HEK293T (cell line): ENCODE measurements around the gene NHEJ1.

ENCODE experiments used
- CTCF ChIA-PET: fragments of 350-600 bp; formaldehyde crosslinking; extraction: SDS; loops from one replicate; lab custom pipeline; 2021; ENCODE audit warnings: antibody characterized with exemption, inconsistent platforms; lab: Yijun Ruan, JAX
- POLR2A ChIA-PET: fragments of 350-600 bp; formaldehyde crosslinking; extraction: SDS; loops from one replicate; lab custom pipeline; 2020; ENCODE audit warnings: antibody characterized with exemption, inconsistent platforms; lab: Yijun Ruan, JAX
- DNase-seq: peaks from one replicate; pipeline ENCODE4 v3.0.0; 2012; ENCODE audit warnings: mixed read lengths; ENCODE audit errors: extremely low spot score
- ARNT ChIP-seq: fragments of 450-650 bp; IDR thresholded peaks from 2 replicates; pipeline ENCODE4 v1.6.1; 2017; ENCODE audit warnings: mild to moderate bottlenecking
- BHLHE40 ChIP-seq: fragments of 450-650 bp; IDR thresholded peaks from 2 replicates; pipeline ENCODE4 v1.6.1; 2016; ENCODE audit warnings: mild to moderate bottlenecking, moderate library complexity, borderline replicate concordance
- CTBP1 ChIP-seq: fragments of 450-650 bp; IDR thresholded peaks from 2 replicates; pipeline ENCODE4 v1.6.1; 2016; ENCODE audit warnings: borderline replicate concordance
- ELF4 ChIP-seq: fragments of 450-650 bp; IDR thresholded peaks from 2 replicates; pipeline ENCODE4 v1.6.1; 2017; ENCODE audit warnings: antibody characterized with exemption
- FOXA1 ChIP-seq: fragments of 450-650 bp; IDR thresholded peaks from 2 replicates; pipeline ENCODE4 v1.6.1; 2016; ENCODE audit warnings: mild to moderate bottlenecking
- FOXK2 ChIP-seq: fragments of 450-650 bp; IDR thresholded peaks from 2 replicates; pipeline ENCODE4 v1.6.1; 2016; ENCODE audit warnings: mild to moderate bottlenecking
- FOXM1 ChIP-seq: fragments of 450-650 bp; IDR thresholded peaks from 2 replicates; pipeline ENCODE4 v1.6.1; 2017; ENCODE audit warnings: mild to moderate bottlenecking, borderline replicate concordance
- HDGF ChIP-seq: fragments of 450-650 bp; IDR thresholded peaks from 2 replicates; pipeline ENCODE4 v1.6.1; 2017; ENCODE audit warnings: antibody characterized with exemption, borderline replicate concordance
- L3MBTL2 ChIP-seq: fragments of 450-650 bp; conservative IDR thresholded peaks from 2 replicates; pipeline ENCODE4 v1.6.1; 2016; ENCODE audit warnings: mild to moderate bottlenecking
- LEF1 ChIP-seq: fragments of 450-650 bp; IDR thresholded peaks from 2 replicates; pipeline ENCODE4 v1.6.1; 2017; ENCODE audit warnings: mild to moderate bottlenecking, borderline replicate concordance
- NFRKB ChIP-seq: fragments of 450-650 bp; IDR thresholded peaks from 2 replicates; pipeline ENCODE4 v1.6.1; 2016; ENCODE audit warnings: mild to moderate bottlenecking, moderate library complexity
- PKNOX1 ChIP-seq: fragments of 450-650 bp; IDR thresholded peaks from 2 replicates; pipeline ENCODE4 v1.6.1; 2016
- SP1 ChIP-seq: fragments of 450-650 bp; IDR thresholded peaks from 2 replicates; pipeline ENCODE4 v1.6.1; 2017
- SUZ12 ChIP-seq: fragments of 450-650 bp; IDR thresholded peaks from 2 replicates; pipeline ENCODE4 v1.6.1; 2016; ENCODE audit warnings: mild to moderate bottlenecking
- TARDBP ChIP-seq: fragments of 450-650 bp; IDR thresholded peaks from 2 replicates; pipeline ENCODE4 v1.6.1; 2016
- ZNF384 ChIP-seq: fragments of 450-650 bp; IDR thresholded peaks from 2 replicates; pipeline ENCODE4 v1.6.1; 2016

NHEJ1 gene

GRCh38 chr2:219159771-219160185 is 837 bp downstream of the NHEJ1 start:
- no peak for DNase-seq
- TF ChIP-seq BHLHE40 = no peak
- TF ChIP-seq ELF4 = no peak
- TF ChIP-seq L3MBTL2 = no peak
- TF ChIP-seq ARNT = no peak
- TF ChIP-seq LEF1 = no peak
- TF ChIP-seq NFRKB = no peak
- TF ChIP-seq TARDBP = no peak
- no peak for TF ChIP-seq FOXM1
- no peak for TF ChIP-seq FOXK2
- no peak for TF ChIP-seq CTBP1
- TF ChIP-seq SP1 = no peak
- no peak for TF ChIP-seq ZNF384
- TF ChIP-seq PKNOX1 = no peak
- no peak for TF ChIP-seq SUZ12
- ChIA-PET CTCF (interaction anchor here (0.6 to 6.1 kb wide), 10 partner anchors 10 to 348 kb away, joined by 3 to 40 read pairs (median 3); no protein-coding TSS in a partner anchor), POLR2A (interaction anchor here (1.3 kb wide), 1 partner anchor 135 kb away, joined by 3 read pairs; no protein-coding TSS in a partner anchor)

- ChIA-PET CTCF (interaction anchor here (0.6 to 6.1 kb wide), 4 partner anchors 13 to 141 kb away, joined by 3 to 40 read pairs (median 4); no protein-coding TSS in a partner anchor), POLR2A (interaction anchor here (1.3 kb wide), 1 partner anchor 137 kb away, joined by 3 read pairs; no protein-coding TSS in a partner anchor)
- DNase-seq = no peak
- TF ChIP-seq L3MBTL2 (no peak), TARDBP (no peak), PKNOX1 (no peak), NFRKB (no peak)
Observed at GRCh38 chr2:219158586-219158985, 2.0 kb downstream of the NHEJ1 start.

- CTCF ChIA-PET = interaction anchor here (0.9 to 6.1 kb wide), 2 partner anchors 18 to 127 kb away, joined by 3 to 40 read pairs; no protein-coding TSS in a partner anchor
- POLR2A ChIA-PET = no interaction called here
- TF ChIP-seq TARDBP (no peak), FOXM1 (no peak), BHLHE40 (no peak), FOXK2 (no peak), ELF4 (no peak), FOXA1 (no peak), PKNOX1 (no peak), LEF1 (no peak), ARNT (no peak), HDGF (no peak), SUZ12 (no peak), CTBP1 (no peak), SP1 (no peak), NFRKB (no peak)
- DNase-seq = no peak
Observed at GRCh38 chr2:219158025-219158424, 2.6 kb downstream of the NHEJ1 start.

GRCh38 chr2:219157396-219157795 is 3.2 kb downstream of the NHEJ1 start:
- no peak for DNase-seq
- ChIA-PET POLR2A (no interaction called here), CTCF (interaction anchor here (0.9 to 6.1 kb wide), 2 partner anchors 18 to 127 kb away, joined by 3 to 40 read pairs; no protein-coding TSS in a partner anchor)
- TF ChIP-seq FOXM1 = no peak
- TF ChIP-seq BHLHE40 = no peak
- TF ChIP-seq ELF4 = no peak
- TF ChIP-seq TARDBP = no peak
- no peak for TF ChIP-seq SUZ12
- TF ChIP-seq SP1 = no peak
- no peak for TF ChIP-seq HDGF
- TF ChIP-seq CTBP1 = no peak
- no peak for TF ChIP-seq ARNT
- no peak for TF ChIP-seq FOXK2
- TF ChIP-seq LEF1 = no peak
- TF ChIP-seq PKNOX1 = no peak
- no peak for TF ChIP-seq NFRKB
- no peak for TF ChIP-seq L3MBTL2
- TF ChIP-seq FOXA1 = no peak
- TF ChIP-seq ZNF384 = no peak

- CTCF ChIA-PET = interaction anchor here (0.6 to 6.1 kb wide), 21 partner anchors 10 to 303 kb away, joined by 3 to 40 read pairs (median 4); no protein-coding TSS in a partner anchor
- POLR2A ChIA-PET = interaction anchor here (0.7 kb wide), 1 partner anchor 24 kb away, joined by 3 read pairs; no protein-coding TSS in a partner anchor
- no peak for TF ChIP-seq FOXM1
- TF ChIP-seq ZNF384 = no peak
- no peak for TF ChIP-seq BHLHE40
- no peak for TF ChIP-seq ARNT
- no peak for TF ChIP-seq FOXK2
- no peak for TF ChIP-seq SP1
- peak; percentile 63 for DNase-seq
Observed at GRCh38 chr2:219155054-219155644, 5.5 kb downstream of the NHEJ1 start.
